ENCODE measurements around the gene PEX6. TPM values are rescaled to one million over a fixed set of nuclear protein-coding genes. Genes with fewer than 3 reads are reported as not detected.
"Not testable (repeated sequence)": the region's sequence is repeated elsewhere in the genome, so short reads cannot be mapped to it uniquely, and the experiment has no call there.

PEX6 gene
- total and polyA plus RNA-seq, 4 donors: 8.8 to 22.9 (median 13.8) TPM

GRCh38 chr6:42959917-42960242 lies 19.1 kb downstream of the PEX6 start:
- Histone ChIP-seq H3K9ac (ENCODE audit: insufficient read depth in 1 of 2, low read length in 2 of 2) (no peak overlapping the region), H3K27me3 (ENCODE audit: control insufficient read depth in 3 of 3, insufficient read depth in 3 of 3, low read length in 2 of 3) (peaks cover 0 to 4% (median 3%) of the 10 kb centered on the region in 3 donors), H3K27ac (ENCODE audit: low read depth in 1 of 2, low read length in 1 of 2) (peak overlapping the region in 1 of 2 donors; percentile 52), H3K4me3 (no peak overlapping the region), H3K36me3 (ENCODE audit: control insufficient read depth in 4 of 4, insufficient read depth in 4 of 4, low read length in 4 of 4) (peaks cover 0 to 18% (median 7%) of the 10 kb centered on the region in 4 donors), H3K9me3 (ENCODE audit: control insufficient read depth in 4 of 4, insufficient read depth in 3 of 4, low read length in 3 of 4) (no peaks in the 10 kb centered on the region), H3K4me1 (ENCODE audit: control insufficient read depth in 5 of 5, insufficient read depth in 5 of 5, low read length in 5 of 5) (peaks cover 0 to 14% (median 2%) of the 10 kb centered on the region in 5 donors)
- ATAC-seq (ENCODE audit: insufficient read depth, low FRiP score): no peak
- TF ChIP-seq, protein P1, sequence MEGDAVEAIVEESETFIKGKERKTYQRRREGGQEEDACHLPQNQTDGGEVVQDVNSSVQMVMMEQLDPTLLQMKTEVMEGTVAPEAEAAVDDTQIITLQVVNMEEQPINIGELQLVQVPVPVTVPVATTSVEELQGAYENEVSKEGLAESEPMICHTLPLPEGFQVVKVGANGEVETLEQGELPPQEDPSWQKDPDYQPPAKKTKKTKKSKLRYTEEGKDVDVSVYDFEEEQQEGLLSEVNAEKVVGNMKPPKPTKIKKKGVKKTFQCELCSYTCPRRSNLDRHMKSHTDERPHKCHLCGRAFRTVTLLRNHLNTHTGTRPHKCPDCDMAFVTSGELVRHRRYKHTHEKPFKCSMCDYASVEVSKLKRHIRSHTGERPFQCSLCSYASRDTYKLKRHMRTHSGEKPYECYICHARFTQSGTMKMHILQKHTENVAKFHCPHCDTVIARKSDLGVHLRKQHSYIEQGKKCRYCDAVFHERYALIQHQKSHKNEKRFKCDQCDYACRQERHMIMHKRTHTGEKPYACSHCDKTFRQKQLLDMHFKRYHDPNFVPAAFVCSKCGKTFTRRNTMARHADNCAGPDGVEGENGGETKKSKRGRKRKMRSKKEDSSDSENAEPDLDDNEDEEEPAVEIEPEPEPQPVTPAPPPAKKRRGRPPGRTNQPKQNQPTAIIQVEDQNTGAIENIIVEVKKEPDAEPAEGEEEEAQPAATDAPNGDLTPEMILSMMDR (IDR thresholded peaks at IDR 0.05; ENCODE audit: control extremely low read depth, extremely low read depth): no peak
- WGBS, 2 donors: 14 to 47% methylated on average over 13 of the region's 13 CpGs
- no peak for DNase-seq

- no peaks in the 10 kb centered on the region for H3K9me3 ChIP-seq (ENCODE audit: control insufficient read depth in 4 of 4, insufficient read depth in 3 of 4, low read length in 3 of 4)
- H3K36me3 ChIP-seq (ENCODE audit: control insufficient read depth in 4 of 4, insufficient read depth in 4 of 4, low read length in 4 of 4): peaks cover 0 to 13% (median 3%) of the 10 kb centered on the region in 4 donors
- TF ChIP-seq, protein P1 (IDR thresholded peaks at IDR 0.05; ENCODE audit: control extremely low read depth, extremely low read depth): no peak
- no peak for ATAC-seq (ENCODE audit: insufficient read depth, low FRiP score)
- peaks cover 0 to 4% (median 3%) of the 10 kb centered on the region in 3 donors for H3K27me3 ChIP-seq (ENCODE audit: control insufficient read depth in 3 of 3, insufficient read depth in 3 of 3, low read length in 2 of 3)
- H3K4me3 ChIP-seq: no peak overlapping the region
- H3K27ac ChIP-seq (ENCODE audit: low read depth in 1 of 2, low read length in 1 of 2): no peak overlapping the region
- H3K4me1 ChIP-seq (ENCODE audit: control insufficient read depth in 5 of 5, insufficient read depth in 5 of 5, low read length in 5 of 5): peaks cover 0 to 14% (median 2%) of the 10 kb centered on the region in 5 donors
- no peak overlapping the region for H3K9ac ChIP-seq (ENCODE audit: insufficient read depth in 1 of 2, low read length in 2 of 2)
- DNase-seq: peak in 2 of 3 donors; percentile 13 to 43
- WGBS, 2 donors: 83 to 93% methylated on average over 8 of the region's 8 CpGs
These were observed 20.9 kb downstream of the PEX6 start for GRCh38 chr6:42958125-42958524.

- not testable (repeated sequence) for H3K4me3 ChIP-seq; H3K9ac ChIP-seq (ENCODE audit: insufficient read depth in 1 of 2, low read length in 2 of 2); ATAC-seq (ENCODE audit: insufficient read depth, low FRiP score); DNase-seq; H3K9me3 ChIP-seq (ENCODE audit: control insufficient read depth in 4 of 4, insufficient read depth in 3 of 4, low read length in 3 of 4); H3K27ac ChIP-seq (ENCODE audit: low read depth in 1 of 2, low read length in 1 of 2); H3K27me3 ChIP-seq (ENCODE audit: control insufficient read depth in 3 of 3, insufficient read depth in 3 of 3, low read length in 2 of 3); H3K4me1 ChIP-seq (ENCODE audit: control insufficient read depth in 5 of 5, insufficient read depth in 5 of 5, low read length in 5 of 5); H3K36me3 ChIP-seq (ENCODE audit: control insufficient read depth in 4 of 4, insufficient read depth in 4 of 4, low read length in 4 of 4)
- WGBS, 2 donors: 84 to 90% methylated on average over 4 of the region's 4 CpGs
These were observed 24.6 kb downstream of the PEX6 start for GRCh38 chr6:42954405-42954804.

DNA sequence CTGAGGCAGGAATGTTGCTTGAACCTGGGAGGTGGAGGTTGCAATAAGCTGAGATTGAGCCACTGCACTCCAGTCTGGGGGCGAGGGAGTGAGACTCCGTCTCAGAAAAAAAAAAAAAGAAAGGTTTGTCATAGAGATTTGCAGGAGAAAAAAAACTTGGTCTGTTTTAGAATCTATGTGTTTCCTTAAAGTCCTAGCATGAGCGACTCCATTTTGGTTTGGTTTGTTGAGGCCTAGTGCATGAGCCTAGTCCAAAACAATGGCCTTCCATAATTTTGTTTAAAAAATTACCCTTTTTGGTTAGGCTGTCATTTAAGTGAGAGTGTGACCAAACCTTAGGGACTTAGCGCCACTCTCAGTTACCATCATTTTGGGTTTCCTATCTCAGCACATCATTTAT lies 26.6 kb downstream of the PEX6 start:
- TF ChIP-seq, protein P1 (IDR thresholded peaks at IDR 0.05; ENCODE audit: control extremely low read depth, extremely low read depth): no peak
- whole genome bisulfite sequencing, 2 donors: 98% methylated on average over 4 of the region's 4 CpGs
- Histone ChIP-seq H3K36me3 (ENCODE audit: control insufficient read depth in 4 of 4, insufficient read depth in 4 of 4, low read length in 4 of 4) (no peaks in the 10 kb centered on the region), H3K27me3 (ENCODE audit: control insufficient read depth in 3 of 3, insufficient read depth in 3 of 3, low read length in 2 of 3) (no peaks in the 10 kb centered on the region), H3K9me3 (ENCODE audit: control insufficient read depth in 4 of 4, insufficient read depth in 3 of 4, low read length in 3 of 4) (no peaks in the 10 kb centered on the region), H3K4me1 (ENCODE audit: control insufficient read depth in 5 of 5, insufficient read depth in 5 of 5, low read length in 5 of 5) (no peaks in the 10 kb centered on the region), H3K27ac (ENCODE audit: low read depth in 1 of 2, low read length in 1 of 2) (no peak overlapping the region), H3K9ac (ENCODE audit: insufficient read depth in 1 of 2, low read length in 2 of 2) (no peak overlapping the region), H3K4me3 (no peak overlapping the region)
- no peak for ATAC-seq (ENCODE audit: insufficient read depth, low FRiP score)
- no peak for DNase-seq
